SK-N-MC (cell line): ENCODE data around the gene TNNT3.
A peak's percentile ranks its signal among the peaks of the same experiment; 100 is the strongest.
"Not testable (repeated sequence)": the region's sequence is repeated elsewhere in the genome, so short reads cannot be mapped to it uniquely, and the experiment has no call there.

ENCODE experiments used
- DNase-seq: peaks from one replicate; pipeline ENCODE4 v3.0.0-alpha.2; 2011; ENCODE audit warnings: low read depth, low spot score
- H3K27ac ChIP-seq: fragments of 200-600 bp; sonication (generic); 2 replicates; pipeline ENCODE4 v1.5.1; 2016; ENCODE audit warnings: mixed run types
- H3K36me3 ChIP-seq: fragments of 200-600 bp; sonication (generic); 2 replicates; pipeline ENCODE4 v1.6.1; 2017; ENCODE audit warnings: antibody characterized with exemption, low read length, mixed read lengths; ENCODE audit not compliant: insufficient read depth
- H3K4me3 ChIP-seq: fragments of 200-600 bp; sonication (generic); 2 replicates; pipeline ENCODE4 v1.5.1; 2016
- H3K9ac ChIP-seq: fragments of 200-600 bp; sonication (generic); 2 replicates; pipeline ENCODE4 v1.8.0; 2017; ENCODE audit warnings: mixed run types, mixed read lengths; ENCODE audit not compliant: insufficient read length
- H3K9me3 ChIP-seq: fragments of 200-600 bp; sonication (generic); 2 replicates; pipeline ENCODE4 v1.6.1; 2017; ENCODE audit warnings: low read depth, mild to moderate bottlenecking, antibody characterized with exemption, low read length, moderate library complexity, mixed read lengths
- EZH2 ChIP-seq: fragments of 200-600 bp; sonication (generic); IDR thresholded peaks from one replicate; pipeline ENCODE4 v1.6.1; 2017; ENCODE audit warnings: antibody characterized with exemption
- FOXP2 ChIP-seq: optimal IDR thresholded peaks from 2 replicates; pipeline ENCODE3; 2011; ENCODE audit warnings: mild to moderate bottlenecking, moderate library complexity; ENCODE audit not compliant: insufficient read depth; ENCODE audit errors: extremely low read length, control extremely low read depth
- POLR2AphosphoS5 ChIP-seq: IDR thresholded peaks from 2 replicates; pipeline ENCODE4 v1.6.1; 2012; ENCODE audit warnings: mild to moderate bottlenecking, low read depth, low read length, borderline replicate concordance

TNNT3 gene

GRCh38 chr11:1880746-1881441, 38.6 kb upstream of the TNNT3 start:
- Histone ChIP-seq H3K27ac (no peak overlapping the region), H3K9me3 (no peaks in the 10 kb centered on the region), H3K4me3 (no peak overlapping the region), H3K36me3 (no peaks in the 10 kb centered on the region), H3K9ac (no peak overlapping the region)
- TF ChIP-seq EZH2 (no peak), POLR2AphosphoS5 (no peak), FOXP2 (no peak)
- no peak for DNase-seq

GRCh38 chr11:1881442-1882264, 37.9 kb upstream of the TNNT3 start:
- DNase-seq = no peak
- TF ChIP-seq FOXP2 (no peak), EZH2 (no peak), POLR2AphosphoS5 (no peak)
- H3K4me3 ChIP-seq = no peak overlapping the region
- H3K9me3 ChIP-seq = no peaks in the 10 kb centered on the region
- no peak overlapping the region for H3K9ac ChIP-seq
- no peak overlapping the region for H3K27ac ChIP-seq
- no peaks in the 10 kb centered on the region for H3K36me3 ChIP-seq

- Histone ChIP-seq H3K27ac (no peak overlapping the region), H3K9me3 (no peaks in the 10 kb centered on the region), H3K4me3 (no peak overlapping the region), H3K9ac (no peak overlapping the region), H3K36me3 (no peaks in the 10 kb centered on the region)
- peak; percentile 2 for DNase-seq
- TF ChIP-seq POLR2AphosphoS5 = no peak
- TF ChIP-seq FOXP2 = no peak
- TF ChIP-seq EZH2 = no peak
Measured at GRCh38 chr11:1882265-1883238, 37.0 kb upstream of the TNNT3 start.

- TF ChIP-seq POLR2AphosphoS5 (no peak), FOXP2 (no peak), EZH2 (no peak)
- Histone ChIP-seq H3K9me3 (no peaks in the 10 kb centered on the region), H3K27ac (no peak overlapping the region), H3K36me3 (no peaks in the 10 kb centered on the region), H3K4me3 (no peak overlapping the region), H3K9ac (no peak overlapping the region)
- DNase-seq = no peak
Measured at GRCh38 chr11:1883346-1884302, 35.9 kb upstream of the TNNT3 start.

GRCh38 chr11:1884303-1884700, 35.2 kb upstream of the TNNT3 start:
- DNase-seq = no peak
- no peak for TF ChIP-seq FOXP2
- TF ChIP-seq POLR2AphosphoS5 = no peak
- no peak for TF ChIP-seq EZH2
- no peak overlapping the region for H3K9ac ChIP-seq
- no peaks in the 10 kb centered on the region for H3K36me3 ChIP-seq
- no peak overlapping the region for H3K4me3 ChIP-seq
- H3K27ac ChIP-seq = no peak overlapping the region
- H3K9me3 ChIP-seq = no peaks in the 10 kb centered on the region

- not testable (repeated sequence) for H3K9ac ChIP-seq, H3K36me3 ChIP-seq, H3K9me3 ChIP-seq, H3K27ac ChIP-seq, DNase-seq, H3K4me3 ChIP-seq
Measured at GRCh38 chr11:1886551-1886950, 33.0 kb upstream of the TNNT3 start.

GRCh38 chr11:1887451-1888346, 31.8 kb upstream of the TNNT3 start:
- H3K9me3 ChIP-seq = no peaks in the 10 kb centered on the region
- TF ChIP-seq FOXP2 (no peak), POLR2AphosphoS5 (no peak), EZH2 (no peak)
- no peak overlapping the region for H3K9ac ChIP-seq
- no peak overlapping the region for H3K27ac ChIP-seq
- no peak overlapping the region for H3K4me3 ChIP-seq
- no peaks in the 10 kb centered on the region for H3K36me3 ChIP-seq
- no peak for DNase-seq
